NT2/D1 (cell line): ENCODE measurements around the gene RAVER1.
"Not testable (repeated sequence)": the region's sequence is repeated elsewhere in the genome, so short reads cannot be mapped to it uniquely, and the experiment has no call there.

Source experiments
- DNase-seq: peaks from one replicate; pipeline ENCODE4 v3.0.0-alpha.2; 2011; ENCODE audit warnings: low read depth, low spot score
- H3K27me3 ChIP-seq: 2 replicates; pipeline ENCODE4 v1.6.0; 2011; ENCODE audit warnings: mild to moderate bottlenecking; ENCODE audit not compliant: insufficient read length, insufficient read depth
- H3K36me3 ChIP-seq: 2 replicates; pipeline ENCODE4 v1.6.1; 2011; ENCODE audit warnings: mild to moderate bottlenecking, low read length, mixed read lengths; ENCODE audit not compliant: insufficient read depth, insufficient read length
- H3K4me1 ChIP-seq: 2 replicates; pipeline ENCODE4 v1.5.1; 2011; ENCODE audit not compliant: insufficient read depth, insufficient read length
- H3K4me3 ChIP-seq: 2 replicates; pipeline ENCODE4 v1.5.1; 2011; ENCODE audit warnings: low read depth; ENCODE audit not compliant: insufficient read length
- H3K9ac ChIP-seq: 2 replicates; pipeline ENCODE4 v1.6.0; 2011; ENCODE audit warnings: low read depth; ENCODE audit not compliant: insufficient read length
- H3K9me3 ChIP-seq: 2 replicates; pipeline ENCODE4 v1.5.1; 2011; ENCODE audit warnings: mild to moderate bottlenecking, low read length; ENCODE audit not compliant: insufficient read depth
- SUZ12 ChIP-seq: IDR thresholded peaks from 2 replicates; pipeline ENCODE4 v1.6.1; 2011; ENCODE audit not compliant: insufficient read length, insufficient read depth; ENCODE audit errors: extremely low read depth
- YY1 ChIP-seq: IDR thresholded peaks from 2 replicates; pipeline ENCODE4 v1.6.1; 2011; ENCODE audit not compliant: insufficient read length, insufficient read depth
- ZNF274 ChIP-seq: IDR thresholded peaks from 2 replicates; pipeline ENCODE4 v1.6.1; 2011; ENCODE audit warnings: mild to moderate bottlenecking, low read depth, low read length

Gene RAVER1, protein sequence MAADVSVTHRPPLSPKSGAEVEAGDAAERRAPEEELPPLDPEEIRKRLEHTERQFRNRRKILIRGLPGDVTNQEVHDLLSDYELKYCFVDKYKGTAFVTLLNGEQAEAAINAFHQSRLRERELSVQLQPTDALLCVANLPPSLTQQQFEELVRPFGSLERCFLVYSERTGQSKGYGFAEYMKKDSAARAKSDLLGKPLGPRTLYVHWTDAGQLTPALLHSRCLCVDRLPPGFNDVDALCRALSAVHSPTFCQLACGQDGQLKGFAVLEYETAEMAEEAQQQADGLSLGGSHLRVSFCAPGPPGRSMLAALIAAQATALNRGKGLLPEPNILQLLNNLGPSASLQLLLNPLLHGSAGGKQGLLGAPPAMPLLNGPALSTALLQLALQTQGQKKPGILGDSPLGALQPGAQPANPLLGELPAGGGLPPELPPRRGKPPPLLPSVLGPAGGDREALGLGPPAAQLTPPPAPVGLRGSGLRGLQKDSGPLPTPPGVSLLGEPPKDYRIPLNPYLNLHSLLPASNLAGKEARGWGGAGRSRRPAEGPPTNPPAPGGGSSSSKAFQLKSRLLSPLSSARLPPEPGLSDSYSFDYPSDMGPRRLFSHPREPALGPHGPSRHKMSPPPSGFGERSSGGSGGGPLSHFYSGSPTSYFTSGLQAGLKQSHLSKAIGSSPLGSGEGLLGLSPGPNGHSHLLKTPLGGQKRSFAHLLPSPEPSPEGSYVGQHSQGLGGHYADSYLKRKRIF

DNA sequence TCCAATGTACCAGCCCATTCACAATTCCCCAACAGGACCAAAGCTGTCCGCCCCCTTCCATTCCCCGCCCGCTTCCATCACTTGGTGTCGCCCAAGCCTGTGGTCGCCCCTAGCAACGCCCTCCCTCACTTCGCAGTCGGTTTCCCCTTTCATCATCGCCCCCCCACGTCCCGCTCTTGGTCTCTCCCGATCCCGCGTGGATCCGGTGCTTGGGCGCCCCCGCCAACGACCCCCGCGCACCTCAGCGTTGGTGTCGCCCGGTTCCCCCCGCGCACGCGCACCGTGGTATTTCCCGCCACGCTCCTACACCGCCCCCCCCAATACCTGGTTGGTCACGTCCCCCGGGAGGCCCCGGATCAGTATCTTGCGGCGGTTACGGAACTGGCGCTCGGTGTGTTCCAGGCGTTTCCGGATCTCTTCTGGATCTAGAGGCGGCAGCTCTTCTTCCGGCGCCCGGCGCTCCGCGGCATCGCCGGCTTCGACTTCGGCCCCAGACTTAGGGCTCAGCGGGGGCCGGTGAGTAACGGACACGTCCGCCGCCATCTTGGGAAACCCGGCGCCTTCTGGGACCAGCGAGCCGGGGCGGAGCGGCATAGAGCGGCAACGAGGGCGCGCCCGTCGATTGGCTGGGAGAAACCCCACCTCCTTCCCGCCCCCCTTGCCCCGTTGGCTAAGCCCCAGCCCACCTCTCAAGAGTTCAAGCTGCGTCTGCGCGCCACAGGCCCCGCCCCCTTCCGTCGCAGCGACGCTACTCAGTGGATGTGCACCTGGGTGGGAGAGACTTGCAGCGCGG lies at the start of gene RAVER1:
Gene RAVER1, minus strand, starts transcription at position 565 of the 793 bp plus-strand sequence. Its CDS starts 22 bp downstream, at position 543.
- Histone ChIP-seq H3K4me1 (peaks cover 24% of the 10 kb centered on the region), H3K9me3 (no peaks in the 10 kb centered on the region), H3K4me3 (peak within 1 kb of the TSS; percentile 98), H3K27me3 (peaks cover 16% of the 10 kb centered on the region), H3K36me3 (peaks cover 39% of the 10 kb centered on the region), H3K9ac (peak within 1 kb of the TSS; percentile 92)
- peak; percentile 96 for DNase-seq
- TF ChIP-seq YY1 (peak; percentile 73), ZNF274 (no peak), SUZ12 (no peak)

DNA sequence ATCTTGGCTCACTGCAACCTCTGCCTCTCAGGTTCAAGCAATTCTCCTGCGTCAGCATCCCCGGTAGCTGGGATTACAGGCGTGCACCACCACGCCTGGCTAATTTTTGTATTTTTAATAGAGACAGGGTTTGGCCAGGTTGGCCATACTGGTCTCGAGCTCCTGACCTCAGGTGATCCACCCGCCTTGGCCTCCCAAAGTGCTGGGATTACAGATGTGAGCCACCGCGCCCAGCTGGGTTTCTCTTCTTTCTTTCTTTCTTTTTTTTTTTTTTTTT lies 49.8 kb upstream of the RAVER1 start:
- not testable (repeated sequence) for H3K9me3 ChIP-seq, H3K27me3 ChIP-seq, H3K9ac ChIP-seq, DNase-seq, H3K4me1 ChIP-seq, H3K4me3 ChIP-seq, H3K36me3 ChIP-seq

DNA sequence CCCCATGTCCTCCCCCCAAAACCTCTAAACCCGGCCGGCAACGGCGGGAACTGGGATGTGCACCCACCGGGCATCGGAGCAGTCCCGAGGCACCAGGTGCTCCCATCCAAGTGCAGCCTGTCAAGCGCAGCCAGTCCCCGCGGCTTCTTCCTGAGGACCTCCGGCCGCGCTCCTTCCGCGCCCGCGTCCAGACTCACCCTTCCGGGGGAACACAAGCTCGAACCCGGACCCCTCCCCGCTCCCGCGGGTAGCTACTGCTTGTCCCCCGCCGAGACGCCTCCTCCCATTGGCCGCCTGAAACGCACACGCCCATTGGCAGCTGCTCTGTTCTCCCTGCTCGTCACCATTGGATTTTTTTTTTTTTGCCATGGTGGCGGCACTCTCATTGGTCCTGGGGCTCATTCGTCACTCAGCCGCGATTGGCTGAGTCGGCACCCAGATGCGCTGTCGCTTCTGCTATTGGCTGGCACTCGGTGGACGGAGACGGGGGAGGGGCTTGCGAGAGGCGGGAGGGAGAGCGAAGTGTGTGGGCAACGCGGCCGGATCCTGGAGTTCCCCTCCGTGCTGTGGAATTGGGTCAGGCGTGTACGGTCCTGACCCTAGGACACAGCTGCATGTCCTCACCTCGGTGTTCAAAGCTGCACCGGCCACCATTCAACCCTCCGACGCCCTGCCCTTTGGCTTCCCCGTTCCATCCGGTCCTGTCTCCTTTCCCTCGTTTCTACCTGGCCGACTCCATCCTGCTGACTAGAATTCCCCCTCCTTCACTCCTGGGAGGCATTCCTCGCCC lies 47.2 kb upstream of the RAVER1 start, which contains the start of gene TYK2:
Gene TYK2, minus strand, starts transcription at position 260 of the 790 bp plus-strand sequence. CDS start 2,166 bp downstream, outside the sequence.
- TF ChIP-seq ZNF274 (no peak), SUZ12 (no peak), YY1 (no peak)
- Histone ChIP-seq H3K4me1 (peaks cover 4% of the 10 kb centered on the region), H3K9ac (peak within 1 kb of the TSS; percentile 98), H3K4me3 (peak within 1 kb of the TSS; percentile 98), H3K27me3 (no peaks in the 10 kb centered on the region), H3K36me3 (peaks cover 15% of the 10 kb centered on the region), H3K9me3 (no peaks in the 10 kb centered on the region)
- DNase-seq = peak; percentile 98

DNA sequence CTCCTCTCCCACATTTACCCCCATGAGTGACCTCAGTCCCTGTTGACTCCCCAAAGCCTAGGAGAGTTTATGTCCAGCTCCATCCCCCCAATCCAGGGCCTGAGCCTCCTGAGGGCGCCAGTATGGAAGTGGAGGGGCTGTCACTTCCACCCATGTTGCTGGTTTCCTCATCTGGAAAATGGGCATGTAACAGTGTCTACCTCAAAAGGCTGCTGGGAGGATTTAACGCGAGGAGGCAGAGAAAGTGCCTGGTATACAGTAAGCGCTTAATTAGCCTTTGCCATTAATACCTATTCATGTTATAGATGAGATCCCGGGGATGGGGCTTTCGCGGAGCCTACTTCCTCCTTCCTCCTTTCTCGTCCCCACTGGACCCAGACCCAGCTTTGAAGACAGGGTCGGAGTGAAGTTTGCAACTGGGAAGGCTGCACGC lies 46.6 kb upstream of the RAVER1 start:
- Histone ChIP-seq H3K27me3 (no peaks in the 10 kb centered on the region), H3K9me3 (no peaks in the 10 kb centered on the region), H3K36me3 (peaks cover 17% of the 10 kb centered on the region), H3K9ac (peak overlapping the region; percentile 98), H3K4me3 (peak overlapping the region; percentile 98), H3K4me1 (peaks cover 2% of the 10 kb centered on the region)
- DNase-seq = no peak
- no peak for TF ChIP-seq SUZ12
- TF ChIP-seq ZNF274 = no peak
- TF ChIP-seq YY1 = no peak

DNA sequence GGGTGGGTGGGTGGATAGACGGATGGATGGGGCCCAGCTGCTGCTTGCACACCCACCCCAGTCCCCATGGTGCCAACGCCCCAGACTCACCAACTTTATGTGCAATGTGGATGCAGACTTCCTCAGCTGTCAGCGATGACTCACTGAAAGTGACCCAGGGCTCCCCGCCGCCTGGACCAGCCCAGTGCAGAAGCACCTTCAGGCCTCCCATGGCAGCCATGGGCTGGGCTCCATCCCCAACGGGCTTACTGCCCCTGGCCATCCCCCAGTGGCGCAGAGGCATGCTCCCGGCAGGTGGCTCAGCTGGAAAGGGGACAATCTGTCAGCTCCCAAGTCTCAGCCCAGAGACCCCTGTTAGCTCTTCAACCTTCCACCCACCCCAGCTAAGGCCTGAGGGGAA lies 44.8 kb upstream of the RAVER1 start:
- Histone ChIP-seq H3K9me3 (no peaks in the 10 kb centered on the region), H3K4me1 (no peaks in the 10 kb centered on the region), H3K27me3 (no peaks in the 10 kb centered on the region), H3K4me3 (no peak overlapping the region), H3K36me3 (peaks cover 21% of the 10 kb centered on the region), H3K9ac (no peak overlapping the region)
- no peak for DNase-seq
- TF ChIP-seq YY1 = no peak
- TF ChIP-seq ZNF274 = no peak

DNA sequence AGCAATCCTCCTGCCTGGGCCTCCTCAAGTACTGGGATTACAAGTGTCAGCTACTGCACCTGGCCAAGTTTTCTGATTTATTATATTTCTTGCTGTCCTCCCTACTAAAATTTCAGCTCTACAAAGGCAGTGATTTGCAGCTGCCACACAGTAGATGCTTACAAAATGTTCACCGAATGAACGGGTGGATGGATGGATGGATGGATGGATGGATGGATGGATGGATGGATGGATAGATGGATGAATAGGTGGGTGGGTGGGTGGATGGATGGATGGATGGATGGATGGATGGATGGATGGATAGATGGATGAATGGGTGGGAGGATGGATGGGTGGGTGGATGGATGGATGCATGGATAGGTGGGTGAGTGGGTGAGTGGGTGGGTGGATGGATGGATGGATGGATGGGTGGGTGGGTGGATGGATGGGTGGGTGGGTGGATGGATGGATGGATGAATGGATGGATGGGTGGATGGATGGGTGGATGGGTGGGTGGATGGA lies 43.9 kb upstream of the RAVER1 start:
- not testable (repeated sequence) for H3K4me3 ChIP-seq, H3K27me3 ChIP-seq, H3K4me1 ChIP-seq, H3K9me3 ChIP-seq, H3K9ac ChIP-seq, DNase-seq
- H3K36me3 ChIP-seq = peaks cover 26% of the 10 kb centered on the region
